Epithelial cell of prostate (primary cell): ENCODE measurements around the gene BBOX1.
"Not testable (repeated sequence)": the region's sequence is repeated elsewhere in the genome, so short reads cannot be mapped to it uniquely, and the experiment has no call there.

ENCODE experiments used
- DNase-seq: peaks from one replicate; pipeline ENCODE4 v3.0.0-alpha.2; 2011; ENCODE audit warnings: low read depth, low spot score
- H3K27ac ChIP-seq: fragments of 450-650 bp; 2 replicates; pipeline ENCODE4 v1.5.1; 2017; ENCODE audit warnings: mild to moderate bottlenecking

BBOX1 gene

GRCh38 chr11:27040302-27041115, at the start of gene BBOX1:
Gene BBOX1, plus strand, starts transcription at chr11:27040815. Its CDS starts 14,616 bp downstream, at chr11:27055431.
- H3K27ac ChIP-seq: peak within 1 kb of the TSS; percentile 66
- peak; percentile 88 for DNase-seq

- peak overlapping the region; percentile 44 for H3K27ac ChIP-seq
- no peak for DNase-seq
These were observed 48.5 kb upstream of the BBOX1 start for GRCh38 chr11:26992031-26992541.

- no peak for DNase-seq
- no peak within 1 kb of the TSS for H3K27ac ChIP-seq
These were observed 46.6 kb upstream of the BBOX1 start, which contains the start of gene FIBIN for GRCh38 chr11:26993965-26994457. Gene FIBIN, plus strand, starts transcription at chr11:26994112. Its CDS starts 415 bp downstream, at chr11:26994527.

GRCh38 chr11:26994631-26995095, 46.0 kb upstream of the BBOX1 start:
- no peak for DNase-seq
- H3K27ac ChIP-seq: no peak overlapping the region

GRCh38 chr11:26995701-26996460, 44.7 kb upstream of the BBOX1 start:
- no peak overlapping the region for H3K27ac ChIP-seq
- no peak for DNase-seq

- no peak overlapping the region for H3K27ac ChIP-seq
- DNase-seq: no peak
These were observed 43.2 kb upstream of the BBOX1 start for GRCh38 chr11:26997378-26997777.

GRCh38 chr11:27001136-27001730, 39.4 kb upstream of the BBOX1 start:
- DNase-seq, H3K27ac ChIP-seq: not testable (repeated sequence)

GRCh38 chr11:27002431-27002830, 38.2 kb upstream of the BBOX1 start:
- no peak for DNase-seq
- H3K27ac ChIP-seq: no peak overlapping the region

- no peak for DNase-seq
- no peak overlapping the region for H3K27ac ChIP-seq
These were observed 37.8 kb upstream of the BBOX1 start for GRCh38 chr11:27002838-27003237.

GRCh38 chr11:27004103-27004502, 36.5 kb upstream of the BBOX1 start:
- H3K27ac ChIP-seq: no peak overlapping the region
- DNase-seq: peak; percentile 69

GRCh38 chr11:27008811-27009535, 31.6 kb upstream of the BBOX1 start:
- peak; percentile 55 for DNase-seq
- peak overlapping the region; percentile 1 for H3K27ac ChIP-seq

- H3K27ac ChIP-seq: no peak overlapping the region
- no peak for DNase-seq
These were observed 28.9 kb upstream of the BBOX1 start for GRCh38 chr11:27011560-27012233.

- no peak overlapping the region for H3K27ac ChIP-seq
- no peak for DNase-seq
These were observed 28.2 kb upstream of the BBOX1 start for GRCh38 chr11:27012234-27012921.

- H3K27ac ChIP-seq: no peak overlapping the region
- peak; percentile 67 for DNase-seq
These were observed 26.7 kb upstream of the BBOX1 start for GRCh38 chr11:27013781-27014361.

GRCh38 chr11:27018902-27019529, 21.6 kb upstream of the BBOX1 start:
- no peak for DNase-seq
- H3K27ac ChIP-seq: no peak overlapping the region

GRCh38 chr11:27020751-27021150, 19.9 kb upstream of the BBOX1 start:
- DNase-seq: no peak

GRCh38 chr11:27022659-27023251, 17.9 kb upstream of the BBOX1 start:
- no peak overlapping the region for H3K27ac ChIP-seq
- DNase-seq: no peak

More at GRCh38 chr11:27020751-27021150, 19.9 kb upstream of the BBOX1 start:
- H3K27ac ChIP-seq: no peak overlapping the region
